OCI-LY1 (cell line): ENCODE data around the gene CCR2.

Experiments used
- EZH2 ChIP-seq: fragments of 200-600 bp; sonication (generic), shearing (Covaris generic); IDR thresholded peaks from 2 replicates; pipeline ENCODE4 v1.8.0; 2017; ENCODE audit warnings: borderline replicate concordance, mixed run types, mild to moderate bottlenecking, antibody characterized with exemption, low read length, moderate library complexity, mixed read lengths
- TF ChIP-seq, protein P1 (sequence below): fragments of 200-600 bp; sonication (generic), shearing (Covaris generic); IDR thresholded peaks from 2 replicates; pipeline ENCODE4 v1.5.1; 2017; ENCODE audit warnings: mild to moderate bottlenecking, antibody characterized with exemption, low read length, moderate library complexity, mixed read lengths

- TF ChIP-seq, protein P1, sequence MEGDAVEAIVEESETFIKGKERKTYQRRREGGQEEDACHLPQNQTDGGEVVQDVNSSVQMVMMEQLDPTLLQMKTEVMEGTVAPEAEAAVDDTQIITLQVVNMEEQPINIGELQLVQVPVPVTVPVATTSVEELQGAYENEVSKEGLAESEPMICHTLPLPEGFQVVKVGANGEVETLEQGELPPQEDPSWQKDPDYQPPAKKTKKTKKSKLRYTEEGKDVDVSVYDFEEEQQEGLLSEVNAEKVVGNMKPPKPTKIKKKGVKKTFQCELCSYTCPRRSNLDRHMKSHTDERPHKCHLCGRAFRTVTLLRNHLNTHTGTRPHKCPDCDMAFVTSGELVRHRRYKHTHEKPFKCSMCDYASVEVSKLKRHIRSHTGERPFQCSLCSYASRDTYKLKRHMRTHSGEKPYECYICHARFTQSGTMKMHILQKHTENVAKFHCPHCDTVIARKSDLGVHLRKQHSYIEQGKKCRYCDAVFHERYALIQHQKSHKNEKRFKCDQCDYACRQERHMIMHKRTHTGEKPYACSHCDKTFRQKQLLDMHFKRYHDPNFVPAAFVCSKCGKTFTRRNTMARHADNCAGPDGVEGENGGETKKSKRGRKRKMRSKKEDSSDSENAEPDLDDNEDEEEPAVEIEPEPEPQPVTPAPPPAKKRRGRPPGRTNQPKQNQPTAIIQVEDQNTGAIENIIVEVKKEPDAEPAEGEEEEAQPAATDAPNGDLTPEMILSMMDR: no peak
- TF ChIP-seq EZH2: no peak
These were observed 45.6 kb downstream of the CCR2 start for GRCh38 chr3:46399557-46399956.
